Fibroblast of the aortic adventitia (primary cell): ENCODE results near the gene AKAP13. TPM values are rescaled to one million over a fixed set of nuclear protein-coding genes. Genes with fewer than 3 reads are reported as not detected.

ENCODE experiments used
- DNase-seq: peaks from one replicate; pipeline ENCODE4 v3.0.0-alpha.2; 2010; ENCODE audit warnings: low read depth
- H3K4me3 ChIP-seq: 2 replicates; pipeline ENCODE4 v1.5.1; 2011; ENCODE audit warnings: low read depth, mild to moderate bottlenecking, control low read depth, low read length, moderate library complexity
- total RNA-seq: library from RNA; depleted of rRNA; stranded (reverse); fragments of >200 nt; gene quantifications from 2 replicates; pipeline ENCODE4 v1.2.3, GENCODE V29; 2012; ENCODE audit warnings: low replicate concordance
- TF ChIP-seq, protein P1 (sequence below): IDR thresholded peaks from 2 replicates; pipeline ENCODE4 v1.5.1; 2011; ENCODE audit warnings: mild to moderate bottlenecking, low read length, control low read depth, inconsistent platforms; ENCODE audit not compliant: insufficient read depth

AKAP13 gene
- total RNA-seq, 1 donor, result 89.9 TPM

DNA sequence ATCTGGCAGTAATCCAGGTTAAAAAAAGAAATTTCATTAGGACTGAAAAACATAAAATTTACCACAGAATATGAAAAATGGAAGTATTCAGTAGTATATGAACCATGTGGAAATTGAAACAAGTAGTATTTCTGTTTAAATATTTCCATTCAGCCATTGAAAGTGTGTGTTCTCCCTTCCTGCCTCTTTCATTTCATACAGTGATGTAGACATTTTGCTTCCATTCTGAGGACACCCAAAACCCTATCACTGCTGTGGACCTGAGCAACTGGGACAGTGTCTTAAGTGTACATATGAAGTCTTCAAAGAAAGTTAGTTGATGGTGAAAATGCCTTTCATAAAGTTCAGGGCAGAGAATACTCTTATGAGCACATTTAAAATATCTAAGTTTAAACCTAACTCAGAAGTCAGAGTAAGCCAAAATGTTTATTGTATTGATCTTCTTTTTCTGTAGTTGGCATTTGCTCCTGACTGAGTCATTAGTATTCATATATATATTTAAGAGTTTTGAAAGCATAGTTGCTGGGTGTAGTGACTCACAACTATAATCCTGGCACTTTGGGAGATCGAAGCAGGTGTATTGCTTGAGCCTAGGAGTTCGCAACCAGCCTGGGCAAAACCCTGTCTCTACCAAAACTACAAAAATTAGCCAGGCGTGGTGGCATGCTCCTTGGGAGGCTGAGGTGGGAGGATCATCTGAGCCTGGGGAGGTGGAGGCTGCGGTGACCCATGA, 215.6 kb downstream of the AKAP13 start:
- no peak for DNase-seq
- TF ChIP-seq, protein P1, sequence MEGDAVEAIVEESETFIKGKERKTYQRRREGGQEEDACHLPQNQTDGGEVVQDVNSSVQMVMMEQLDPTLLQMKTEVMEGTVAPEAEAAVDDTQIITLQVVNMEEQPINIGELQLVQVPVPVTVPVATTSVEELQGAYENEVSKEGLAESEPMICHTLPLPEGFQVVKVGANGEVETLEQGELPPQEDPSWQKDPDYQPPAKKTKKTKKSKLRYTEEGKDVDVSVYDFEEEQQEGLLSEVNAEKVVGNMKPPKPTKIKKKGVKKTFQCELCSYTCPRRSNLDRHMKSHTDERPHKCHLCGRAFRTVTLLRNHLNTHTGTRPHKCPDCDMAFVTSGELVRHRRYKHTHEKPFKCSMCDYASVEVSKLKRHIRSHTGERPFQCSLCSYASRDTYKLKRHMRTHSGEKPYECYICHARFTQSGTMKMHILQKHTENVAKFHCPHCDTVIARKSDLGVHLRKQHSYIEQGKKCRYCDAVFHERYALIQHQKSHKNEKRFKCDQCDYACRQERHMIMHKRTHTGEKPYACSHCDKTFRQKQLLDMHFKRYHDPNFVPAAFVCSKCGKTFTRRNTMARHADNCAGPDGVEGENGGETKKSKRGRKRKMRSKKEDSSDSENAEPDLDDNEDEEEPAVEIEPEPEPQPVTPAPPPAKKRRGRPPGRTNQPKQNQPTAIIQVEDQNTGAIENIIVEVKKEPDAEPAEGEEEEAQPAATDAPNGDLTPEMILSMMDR, result no peak
- no peak overlapping the region for H3K4me3 ChIP-seq

DNA sequence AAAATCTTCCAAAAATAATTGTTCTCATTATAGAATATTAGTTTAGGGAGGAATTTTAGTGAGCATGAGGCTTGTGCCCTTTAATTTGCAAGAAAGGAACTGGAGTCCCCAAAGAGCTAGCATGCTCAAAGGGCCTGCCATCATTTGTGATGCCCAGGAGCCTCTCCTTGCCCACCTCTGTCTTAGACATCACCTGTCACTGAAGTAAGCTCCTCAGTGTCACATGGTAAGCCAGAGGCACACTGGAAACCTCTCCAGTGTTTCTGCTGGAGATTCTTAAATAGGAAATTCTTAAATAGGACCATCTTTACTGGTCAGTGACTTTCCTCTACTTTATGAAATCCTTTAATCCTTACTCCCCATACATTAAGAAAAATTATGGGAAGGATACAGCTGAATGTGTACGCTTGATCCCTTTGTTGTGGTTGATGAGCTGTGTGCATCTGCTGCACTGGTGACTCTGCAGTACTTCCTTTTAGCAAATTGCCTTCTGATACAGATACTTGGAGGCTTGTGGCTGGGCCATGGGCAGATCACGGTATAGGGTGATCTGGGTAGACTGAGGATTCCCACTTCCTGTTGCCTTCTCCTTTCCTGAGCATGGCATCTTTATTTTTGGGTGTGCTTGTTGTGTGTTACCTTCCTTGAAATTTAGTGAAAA, 216.9 kb downstream of the AKAP13 start:
- TF ChIP-seq, protein P1, result no peak
- H3K4me3 ChIP-seq, result no peak overlapping the region
- no peak for DNase-seq

DNA sequence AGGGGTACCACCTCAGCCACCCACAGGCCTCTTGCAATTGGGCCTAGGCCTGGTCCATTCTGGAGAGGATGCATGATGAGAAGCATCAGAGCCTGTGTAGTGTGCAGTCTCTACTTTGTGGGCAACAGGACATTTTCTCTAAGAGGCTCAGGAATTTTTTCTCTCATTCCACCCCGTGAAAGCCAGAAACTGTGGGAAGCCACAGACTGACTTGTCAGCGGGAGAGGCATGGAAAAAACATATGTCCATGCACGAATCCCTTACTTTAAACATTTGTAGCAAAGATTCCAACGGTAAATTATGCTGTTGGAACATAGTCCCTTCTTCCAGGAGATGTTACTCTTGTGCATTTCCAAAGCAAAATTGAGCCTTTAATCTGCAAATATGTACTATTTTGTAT, 217.8 kb downstream of the AKAP13 start:
- H3K4me3 ChIP-seq, result no peak overlapping the region
- DNase-seq, result no peak
- TF ChIP-seq, protein P1, result no peak

DNA sequence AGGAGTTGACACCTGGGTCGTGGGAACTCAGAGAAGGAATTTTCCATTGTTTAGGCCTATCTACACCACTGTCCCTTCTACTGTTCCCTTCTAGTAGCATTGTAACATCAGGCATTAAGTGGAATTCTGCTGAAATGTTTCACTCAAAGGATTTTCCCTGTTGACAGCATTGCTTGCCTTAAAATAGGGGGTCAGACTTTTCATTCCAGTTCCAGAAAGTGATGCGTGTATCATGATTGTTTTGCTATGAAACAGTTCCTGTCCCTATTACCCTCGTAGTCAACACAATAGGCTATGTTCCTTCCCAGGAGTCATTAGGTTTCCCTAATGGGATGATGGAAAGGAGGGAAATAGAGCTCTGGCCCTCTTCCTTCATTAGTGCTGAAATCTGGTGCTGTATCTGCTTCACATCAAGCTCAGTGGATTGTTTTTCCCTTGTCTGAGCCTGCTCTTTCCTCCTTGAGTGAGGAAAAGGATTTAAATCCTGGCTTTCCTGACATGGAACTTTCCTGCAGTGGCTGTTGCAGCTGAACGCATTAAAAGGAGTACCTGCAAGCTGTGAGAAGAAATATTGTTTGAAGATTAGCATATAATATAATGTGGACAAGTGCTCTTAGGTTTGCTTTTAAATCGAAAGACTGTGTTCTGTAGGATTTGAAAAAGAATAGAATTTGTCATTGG, 218.5 kb downstream of the AKAP13 start:
- DNase-seq, result no peak
- no peak overlapping the region for H3K4me3 ChIP-seq
- TF ChIP-seq, protein P1, result no peak

DNA sequence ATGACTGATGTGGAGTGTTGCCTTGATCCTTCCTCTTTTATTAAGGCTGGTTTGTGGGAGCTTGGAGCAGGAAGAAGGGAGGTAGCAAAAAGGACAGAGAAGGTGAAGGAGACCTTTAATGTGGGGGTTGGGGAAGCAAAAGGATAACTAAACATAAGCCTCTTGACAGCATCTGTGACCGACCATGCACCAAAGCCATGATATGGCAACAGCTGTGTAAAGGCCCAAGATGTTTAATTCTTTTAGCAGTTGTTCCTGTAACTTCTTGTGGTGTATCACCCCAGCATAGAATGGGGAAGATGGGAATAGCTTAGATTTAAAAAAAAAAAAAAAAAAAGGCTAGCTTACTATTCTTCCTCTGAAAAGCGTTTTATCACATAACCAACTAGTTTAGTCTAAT, 219.6 kb downstream of the AKAP13 start:
- H3K4me3 ChIP-seq, result no peak overlapping the region
- DNase-seq, result no peak
- TF ChIP-seq, protein P1, result no peak

DNA sequence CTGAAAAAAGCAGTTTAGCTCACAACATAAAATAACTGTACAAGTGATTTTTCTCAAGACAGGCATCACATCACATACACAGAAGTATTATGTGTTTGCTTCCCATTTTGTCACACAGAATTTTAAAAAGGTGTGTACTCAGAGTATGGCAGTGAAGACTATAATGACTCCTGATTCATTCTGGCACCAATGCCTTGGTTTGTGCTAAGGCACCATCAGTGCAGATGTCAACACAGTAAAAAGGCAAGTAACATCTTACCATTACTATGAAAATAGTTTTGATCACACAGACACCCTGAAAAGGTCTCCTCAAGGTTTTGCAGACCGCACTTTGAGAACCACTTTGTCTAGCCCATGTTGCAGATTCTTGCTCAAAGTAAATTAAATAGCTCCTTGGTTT, 222.8 kb downstream of the AKAP13 start:
- TF ChIP-seq, protein P1, result no peak
- H3K4me3 ChIP-seq, result no peak overlapping the region
- DNase-seq, result no peak
